Measurements from ENCODE around the gene NTM. TPM values are rescaled to one million over a fixed set of nuclear protein-coding genes. Genes with fewer than 3 reads are reported as not detected.

Gene NTM
- total RNA-seq, 1 experiment from 2014 or later = 8.6 TPM

- DNase-seq (ENCODE audit: low spot score) = no peak
- no peaks in the 10 kb centered on the region for H3K4me1 ChIP-seq (ENCODE audit: insufficient read depth, low read length, poor library complexity, severe bottlenecking)
- CTCF ChIA-PET = no interaction called here
- H3K9me3 ChIP-seq (ENCODE audit: low read depth, low read length, poor library complexity, severe bottlenecking) = no peaks in the 10 kb centered on the region
- no peak overlapping the region for H3K4me3 ChIP-seq (ENCODE audit: low read depth, low read length, poor library complexity, severe bottlenecking)
- intact Hi-C loops (cut with micrococcal nuclease; ENCODE audit: unreplicated experiment) = no loop called here
- no peak overlapping the region for H3K27ac ChIP-seq (ENCODE audit: low read depth, low read length, poor library complexity, severe bottlenecking)
- H3K36me3 ChIP-seq (ENCODE audit: insufficient read depth, low read length, poor library complexity, severe bottlenecking) = no peaks in the 10 kb centered on the region
- peaks cover 46% of the 10 kb centered on the region for H3K27me3 ChIP-seq (replicated peaks; ENCODE audit: insufficient read depth, low read depth, low read length, poor library complexity)
- no TSS peak for BruUV-seq (replicated peaks)
- TF ChIP-seq CTCF (conservative IDR thresholded peaks at IDR 0.05; ENCODE audit: low read depth, low read length) = no peak
- no peak for TF ChIP-seq EZH2 (IDR thresholded peaks at IDR 0.05; ENCODE audit: borderline replicate concordance, low read depth, low read length, poor library complexity, severe bottlenecking)
- POLR2A ChIA-PET (ENCODE audit: low non-redundant PET) = no interaction called here
Measured at GRCh38 chr11:131645237-131645636, 274.8 kb downstream of the NTM start.

GRCh38 chr11:131649856-131650255, 279.4 kb downstream of the NTM start:
- Histone ChIP-seq H3K4me3 (ENCODE audit: low read depth, low read length, poor library complexity, severe bottlenecking) (no peak overlapping the region), H3K4me1 (ENCODE audit: insufficient read depth, low read length, poor library complexity, severe bottlenecking) (no peaks in the 10 kb centered on the region), H3K9me3 (ENCODE audit: low read depth, low read length, poor library complexity, severe bottlenecking) (no peaks in the 10 kb centered on the region), H3K36me3 (ENCODE audit: insufficient read depth, low read length, poor library complexity, severe bottlenecking) (no peaks in the 10 kb centered on the region), H3K27me3 (replicated peaks; ENCODE audit: insufficient read depth, low read depth, low read length, poor library complexity) (peaks cover 46% of the 10 kb centered on the region), H3K27ac (ENCODE audit: low read depth, low read length, poor library complexity, severe bottlenecking) (no peak overlapping the region)
- intact Hi-C loops (cut with micrococcal nuclease; ENCODE audit: unreplicated experiment) = no loop called here
- no peak for TF ChIP-seq EZH2 (IDR thresholded peaks at IDR 0.05; ENCODE audit: borderline replicate concordance, low read depth, low read length, poor library complexity, severe bottlenecking)
- TF ChIP-seq CTCF (conservative IDR thresholded peaks at IDR 0.05; ENCODE audit: low read depth, low read length) = no peak
- no TSS peak for BruUV-seq (replicated peaks)
- no peak for DNase-seq (ENCODE audit: low spot score)
- ChIA-PET CTCF (no interaction called here), POLR2A (ENCODE audit: low non-redundant PET) (no interaction called here)

DNA sequence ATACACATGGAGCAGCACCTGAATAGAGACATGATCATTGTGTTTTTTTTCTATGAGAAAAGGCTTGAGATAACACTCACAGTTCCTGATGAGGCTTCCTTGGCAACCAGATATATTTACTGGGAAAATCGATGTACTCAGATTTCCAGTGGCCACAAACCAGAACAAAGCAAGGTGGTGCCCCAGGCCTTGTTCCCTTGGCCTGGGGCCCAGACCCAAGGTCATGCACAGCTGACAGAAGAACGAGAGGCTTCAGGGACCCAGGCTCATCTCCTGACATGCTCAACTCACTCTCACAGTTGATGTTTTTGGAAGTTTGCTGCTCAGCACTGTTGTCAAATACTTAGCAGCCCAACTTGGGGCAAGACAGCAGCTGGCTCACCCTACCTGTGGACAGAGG, 281.8 kb downstream of the NTM start:
- POLR2A ChIA-PET (ENCODE audit: low non-redundant PET) = no interaction called here

More for the DNA sequence above, 281.8 kb downstream of the NTM start:
- DNase-seq (ENCODE audit: low spot score) = no peak
- H3K27ac ChIP-seq (ENCODE audit: low read depth, low read length, poor library complexity, severe bottlenecking) = no peak overlapping the region
- no peaks in the 10 kb centered on the region for H3K9me3 ChIP-seq (ENCODE audit: low read depth, low read length, poor library complexity, severe bottlenecking)
- no peaks in the 10 kb centered on the region for H3K4me1 ChIP-seq (ENCODE audit: insufficient read depth, low read length, poor library complexity, severe bottlenecking)
- intact Hi-C loops (cut with micrococcal nuclease; ENCODE audit: unreplicated experiment) = no loop called here
- CTCF ChIA-PET = no interaction called here
- BruUV-seq (replicated peaks) = no TSS peak
- H3K4me3 ChIP-seq (ENCODE audit: low read depth, low read length, poor library complexity, severe bottlenecking) = no peak overlapping the region
- TF ChIP-seq EZH2 (IDR thresholded peaks at IDR 0.05; ENCODE audit: borderline replicate concordance, low read depth, low read length, poor library complexity, severe bottlenecking) = no peak
- TF ChIP-seq CTCF (conservative IDR thresholded peaks at IDR 0.05; ENCODE audit: low read depth, low read length) = no peak
- no peaks in the 10 kb centered on the region for H3K36me3 ChIP-seq (ENCODE audit: insufficient read depth, low read length, poor library complexity, severe bottlenecking)
- peaks cover 36% of the 10 kb centered on the region for H3K27me3 ChIP-seq (replicated peaks; ENCODE audit: insufficient read depth, low read depth, low read length, poor library complexity)
